ENCODE results near the gene EIF4G2.

Gene EIF4G2

GRCh38 chr11:10786451-10786850 is 22.3 kb downstream of the EIF4G2 start:
- Histone ChIP-seq H3K27ac (ENCODE audit: low read depth, low read length) (no peak overlapping the region), H3K4me2 (ENCODE audit: low read length) (no peak overlapping the region), H3K9me3 (ENCODE audit: control insufficient read depth, insufficient read depth, low read length) (no peaks in the 10 kb centered on the region), H3K27me3 (ENCODE audit: control insufficient read depth, low read length) (no peaks in the 10 kb centered on the region), H3K4me3 (ENCODE audit: low read length) (no peak overlapping the region), H3K4me1 (ENCODE audit: control insufficient read depth, low read length) (no peaks in the 10 kb centered on the region), H3F3A (ENCODE audit: control insufficient read depth, insufficient read depth) (no peaks in the 10 kb centered on the region; the same call in 1 of the 2 replicates), H3K9me2 (replicated peaks; ENCODE audit: control insufficient read depth, low read length) (no peaks in the 10 kb centered on the region), H4K20me1 (ENCODE audit: control insufficient read depth, insufficient read depth, low read depth, low read length) (no peaks in the 10 kb centered on the region), H3K79me2 (ENCODE audit: control insufficient read depth, low read length) (no peaks in the 10 kb centered on the region), H3K36me3 (ENCODE audit: control insufficient read depth, low read length) (no peaks in the 10 kb centered on the region)
- TF ChIP-seq EZH2phosphoT487 (IDR thresholded peaks at IDR 0.05; ENCODE audit: borderline replicate concordance, low read length), result no peak
- no peak for TF ChIP-seq CTCF (IDR thresholded peaks at IDR 0.05; ENCODE audit: low read depth, low read length, poor library complexity, severe bottlenecking)

GRCh38 chr11:10785146-10785474 is 23.6 kb downstream of the EIF4G2 start:
- Histone ChIP-seq H3K27ac (ENCODE audit: low read depth, low read length) (no peak overlapping the region), H3K9me2 (replicated peaks; ENCODE audit: control insufficient read depth, low read length) (no peaks in the 10 kb centered on the region), H3K9me3 (ENCODE audit: control insufficient read depth, insufficient read depth, low read length) (no peaks in the 10 kb centered on the region), H3K36me3 (ENCODE audit: control insufficient read depth, low read length) (no peaks in the 10 kb centered on the region), H3K4me3 (ENCODE audit: low read length) (no peak overlapping the region), H3K4me2 (ENCODE audit: low read length) (no peak overlapping the region), H3K79me2 (ENCODE audit: control insufficient read depth, low read length) (no peaks in the 10 kb centered on the region), H3F3A (ENCODE audit: control insufficient read depth, insufficient read depth) (no peaks in the 10 kb centered on the region; the same call in 1 of the 2 replicates), H3K27me3 (ENCODE audit: control insufficient read depth, low read length) (no peaks in the 10 kb centered on the region), H4K20me1 (ENCODE audit: control insufficient read depth, insufficient read depth, low read depth, low read length) (no peaks in the 10 kb centered on the region), H3K4me1 (ENCODE audit: control insufficient read depth, low read length) (no peaks in the 10 kb centered on the region)
- TF ChIP-seq CTCF (IDR thresholded peaks at IDR 0.05; ENCODE audit: low read depth, low read length, poor library complexity, severe bottlenecking), result no peak
- no peak for TF ChIP-seq EZH2phosphoT487 (IDR thresholded peaks at IDR 0.05; ENCODE audit: borderline replicate concordance, low read length)

- H3K36me3 ChIP-seq (ENCODE audit: control insufficient read depth, low read length), result peaks cover 3% of the 10 kb centered on the region
- no peaks in the 10 kb centered on the region for H3K79me2 ChIP-seq (ENCODE audit: control insufficient read depth, low read length)
- H3K27me3 ChIP-seq (ENCODE audit: control insufficient read depth, low read length), result no peaks in the 10 kb centered on the region
- no peaks in the 10 kb centered on the region for H3K9me2 ChIP-seq (replicated peaks; ENCODE audit: control insufficient read depth, low read length)
- TF ChIP-seq EZH2phosphoT487 (IDR thresholded peaks at IDR 0.05; ENCODE audit: borderline replicate concordance, low read length) (no peak), CTCF (IDR thresholded peaks at IDR 0.05; ENCODE audit: low read depth, low read length, poor library complexity, severe bottlenecking) (no peak)
- H3K4me2 ChIP-seq (ENCODE audit: low read length), result no peak overlapping the region
- H3K4me3 ChIP-seq (ENCODE audit: low read length), result no peak overlapping the region
- no peak overlapping the region for H3K27ac ChIP-seq (ENCODE audit: low read depth, low read length)
- H4K20me1 ChIP-seq (ENCODE audit: control insufficient read depth, insufficient read depth, low read depth, low read length), result no peaks in the 10 kb centered on the region
- peaks cover under 1% of the 10 kb centered on the region for H3F3A ChIP-seq (ENCODE audit: control insufficient read depth, insufficient read depth)
- no peaks in the 10 kb centered on the region for H3K9me3 ChIP-seq (ENCODE audit: control insufficient read depth, insufficient read depth, low read length)
- no peaks in the 10 kb centered on the region for H3K4me1 ChIP-seq (ENCODE audit: control insufficient read depth, low read length)
Observed at GRCh38 chr11:10784232-10785145, 24.2 kb downstream of the EIF4G2 start.
